ENCODE results near the gene CDC14A. TPM values are rescaled to one million over a fixed set of nuclear protein-coding genes. Genes with fewer than 3 reads are reported as not detected.

The CDC14A gene
- total and polyA plus RNA-seq, 2 donors (not counting 3 experiments of a cell fraction or from before 2014, with no cell fraction given): 3.4 to 13.9 TPM

- no peaks in the 10 kb centered on the region for H3K36me3 ChIP-seq (ENCODE audit: control insufficient read depth in 2 of 2, extremely low read depth in 1 of 2, insufficient read depth in 2 of 2, low read length in 2 of 2)
- H3K27me3 ChIP-seq (ENCODE audit: control insufficient read depth in 2 of 2, insufficient read depth in 2 of 2, low read length in 2 of 2): no peaks in the 10 kb centered on the region
- H3K9ac ChIP-seq (replicated peaks; ENCODE audit: extremely low read depth, insufficient read depth, low read length): no peak overlapping the region
- no peaks in the 10 kb centered on the region for H4K20me1 ChIP-seq (replicated peaks; ENCODE audit: control insufficient read depth, extremely low read depth, insufficient read depth, low read length)
- DNase-seq (ENCODE audit: low read depth, low spot score) (no peak), FAIRE-seq (no peak)
- no peaks in the 10 kb centered on the region for H3K79me2 ChIP-seq (ENCODE audit: control insufficient read depth, insufficient read depth, low read length)
- no peak overlapping the region for H3K4me3 ChIP-seq (replicated peaks in 1 of 3; ENCODE audit: insufficient read depth in 1 of 3, low read depth in 1 of 3, low read length in 3 of 3)
- no peaks in the 10 kb centered on the region for H3K4me1 ChIP-seq (ENCODE audit: control insufficient read depth, extremely low read depth, insufficient read depth, low read length)
- TF ChIP-seq FOS (IDR thresholded peaks at IDR 0.05; ENCODE audit: borderline replicate concordance, insufficient read depth, low read length): no peak
- no peak for TF ChIP-seq MAX (IDR thresholded peaks at IDR 0.05; ENCODE audit: insufficient read depth, insufficient read length)
- TF ChIP-seq POLR2AphosphoS5 (IDR thresholded peaks at IDR 0.05; ENCODE audit: insufficient read depth, low read depth, low read length): no peak
- TF ChIP-seq CTCF (IDR thresholded peaks at IDR 0.05; ENCODE audit: extremely low read depth in 1 of 2, insufficient read depth in 1 of 2, low read depth in 1 of 2, low read length in 2 of 2): no peak
- no peak for TF ChIP-seq MYC (IDR thresholded peaks at IDR 0.05; ENCODE audit: low read depth, low read length)
- TF ChIP-seq POLR2A (IDR thresholded peaks at IDR 0.05; ENCODE audit: low read depth, low read length): no peak
- TF ChIP-seq JUN (IDR thresholded peaks at IDR 0.05; ENCODE audit: borderline replicate concordance, insufficient read depth, insufficient read length, low read depth): no peak
- TF ChIP-seq GATA2 (IDR thresholded peaks at IDR 0.05; ENCODE audit: insufficient read depth, insufficient read length, low read depth, low read length): no peak
- TF ChIP-seq EZH2 (IDR thresholded peaks at IDR 0.05; ENCODE audit: borderline replicate concordance, low read depth, low read length, severe bottlenecking): no peak
- ChIA-PET POLR2A (no interaction called here), CTCF (interaction anchor here (1.9 kb wide), 1 partner anchor 392 kb away, joined by 5 read pairs; no protein-coding TSS in a partner anchor)
- H3K9me3 ChIP-seq (replicated peaks; ENCODE audit: control insufficient read depth, insufficient read depth, low read length): no peaks in the 10 kb centered on the region
- H2AFZ ChIP-seq (ENCODE audit: low read depth, low read length): no peak overlapping the region
- no peak overlapping the region for H3K27ac ChIP-seq (ENCODE audit: insufficient read depth, low read depth, low read length)
- dilution Hi-C loops (cut with MboI; ENCODE audit: extremely low pct_ligation_motif_present, low sequenced_read_pairs): no loop called here
- no TSS peak for BruUV-seq (replicated peaks)
- intact Hi-C loops (cut with micrococcal nuclease): no loop called here
- no peak overlapping the region for H3K4me2 ChIP-seq (ENCODE audit: insufficient read depth, low read length)
- no peaks in the 10 kb centered on the region for H3K9me1 ChIP-seq (replicated peaks; ENCODE audit: control insufficient read depth, extremely low read depth, insufficient read depth, low read length)
Observed at GRCh38 chr1:100476735-100477290, 124.5 kb downstream of the CDC14A start.

Measured in endothelial cell of umbilical vein (primary cell).